Uterus (tissue), 2 donors: ENCODE data around the gene ARHGEF4.

Experiments
- CTCF ChIP-seq, 4 experiments: fragments of 200-600 bp in 2 of 4; fragments of 450-650 bp in 2 of 4; sonication (generic) in 2 of 4; IDR thresholded peaks; one replicate each; pipeline ENCODE4 v1.5.1; 2016 to 2019; ENCODE audit warnings: antibody characterized with exemption in 4 of 4, mild to moderate bottlenecking in 2 of 4, moderate library complexity in 1 of 4
- POLR2A ChIP-seq, 2 donors: fragments of 450-650 bp; IDR thresholded peaks; one replicate each; pipeline ENCODE4 v1.6.1; 2016; ENCODE audit warnings: antibody characterized with exemption in 2 of 2, mild to moderate bottlenecking in 1 of 2, moderate library complexity in 1 of 2

- TF ChIP-seq CTCF (IDR thresholded peaks at IDR 0.05) (no peak), POLR2A (IDR thresholded peaks at IDR 0.05) (no peak)
Measured at GRCh38 chr2:131011486-131011885, 174.8 kb downstream of the ARHGEF4 start.
